Retinal pigment epithelial cell (primary cell): Measurements from ENCODE around the gene FLVCR1.
A peak's percentile ranks its signal among the peaks of the same experiment; 100 is the strongest.

ENCODE experiments used
- DNase-seq: peaks from one replicate; pipeline ENCODE4 v3.0.0-alpha.2; 2010; ENCODE audit warnings: low read depth
- H3K4me3 ChIP-seq: 2 replicates; pipeline ENCODE4 v1.5.1; 2011; ENCODE audit warnings: mild to moderate bottlenecking, low read length, control low read depth, moderate library complexity
- TF ChIP-seq, protein P1 (sequence below): conservative IDR thresholded peaks from 2 replicates; pipeline ENCODE4 v1.5.1; 2011; ENCODE audit warnings: low read depth, low read length, control low read depth, inconsistent platforms

FLVCR1 gene

GRCh38 chr1:212917134-212917485 lies 59.0 kb downstream of the FLVCR1 start:
- DNase-seq, result no peak
- H3K4me3 ChIP-seq, result no peak overlapping the region
- TF ChIP-seq, protein P1, sequence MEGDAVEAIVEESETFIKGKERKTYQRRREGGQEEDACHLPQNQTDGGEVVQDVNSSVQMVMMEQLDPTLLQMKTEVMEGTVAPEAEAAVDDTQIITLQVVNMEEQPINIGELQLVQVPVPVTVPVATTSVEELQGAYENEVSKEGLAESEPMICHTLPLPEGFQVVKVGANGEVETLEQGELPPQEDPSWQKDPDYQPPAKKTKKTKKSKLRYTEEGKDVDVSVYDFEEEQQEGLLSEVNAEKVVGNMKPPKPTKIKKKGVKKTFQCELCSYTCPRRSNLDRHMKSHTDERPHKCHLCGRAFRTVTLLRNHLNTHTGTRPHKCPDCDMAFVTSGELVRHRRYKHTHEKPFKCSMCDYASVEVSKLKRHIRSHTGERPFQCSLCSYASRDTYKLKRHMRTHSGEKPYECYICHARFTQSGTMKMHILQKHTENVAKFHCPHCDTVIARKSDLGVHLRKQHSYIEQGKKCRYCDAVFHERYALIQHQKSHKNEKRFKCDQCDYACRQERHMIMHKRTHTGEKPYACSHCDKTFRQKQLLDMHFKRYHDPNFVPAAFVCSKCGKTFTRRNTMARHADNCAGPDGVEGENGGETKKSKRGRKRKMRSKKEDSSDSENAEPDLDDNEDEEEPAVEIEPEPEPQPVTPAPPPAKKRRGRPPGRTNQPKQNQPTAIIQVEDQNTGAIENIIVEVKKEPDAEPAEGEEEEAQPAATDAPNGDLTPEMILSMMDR, result no peak

DNA sequence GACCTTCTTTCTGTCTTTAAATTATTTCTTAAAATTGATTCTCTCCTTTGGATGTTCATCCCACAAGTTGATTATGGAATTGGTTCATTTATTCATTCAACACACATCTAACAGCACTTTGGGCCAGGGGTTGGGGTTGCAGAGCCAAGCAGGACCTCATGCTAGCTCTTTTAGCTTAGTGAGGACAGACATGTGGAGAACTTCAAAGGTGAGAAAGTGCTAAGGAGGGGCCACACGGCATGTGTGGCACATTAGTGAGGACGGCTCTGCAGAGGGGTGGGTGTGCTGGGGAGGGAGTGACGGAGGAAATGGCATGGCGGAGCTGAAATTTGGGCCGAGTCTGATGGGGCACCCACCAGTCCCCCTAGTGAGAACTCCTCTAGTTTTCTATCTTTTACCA lies 59.8 kb downstream of the FLVCR1 start:
- TF ChIP-seq, protein P1, result no peak
- no peak overlapping the region for H3K4me3 ChIP-seq
- DNase-seq, result no peak

DNA sequence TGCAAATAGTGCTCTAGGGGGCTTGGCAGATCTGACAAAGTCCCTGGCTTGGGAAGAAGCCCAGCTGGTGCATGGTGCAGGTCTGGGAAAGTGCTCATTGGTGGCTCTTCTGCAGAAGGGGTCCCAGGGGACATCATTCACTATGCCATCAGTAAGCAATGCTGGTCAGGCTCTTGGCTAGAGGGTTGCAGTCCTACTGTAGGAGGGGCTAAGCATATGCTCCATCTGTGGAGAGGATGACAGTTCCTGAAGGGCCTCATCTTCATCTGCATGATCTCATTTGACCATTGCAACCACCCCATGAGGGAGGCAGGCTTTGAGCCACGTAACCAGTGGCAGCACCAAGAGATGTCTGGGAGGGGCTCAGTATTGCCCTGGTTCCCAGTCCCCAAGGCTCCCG lies 60.7 kb downstream of the FLVCR1 start:
- no peak overlapping the region for H3K4me3 ChIP-seq
- TF ChIP-seq, protein P1, result no peak
- no peak for DNase-seq

GRCh38 chr1:212920246-212920645 lies 62.2 kb downstream of the FLVCR1 start:
- H3K4me3 ChIP-seq, result no peak overlapping the region
- TF ChIP-seq, protein P1, result no peak
- DNase-seq, result no peak

DNA sequence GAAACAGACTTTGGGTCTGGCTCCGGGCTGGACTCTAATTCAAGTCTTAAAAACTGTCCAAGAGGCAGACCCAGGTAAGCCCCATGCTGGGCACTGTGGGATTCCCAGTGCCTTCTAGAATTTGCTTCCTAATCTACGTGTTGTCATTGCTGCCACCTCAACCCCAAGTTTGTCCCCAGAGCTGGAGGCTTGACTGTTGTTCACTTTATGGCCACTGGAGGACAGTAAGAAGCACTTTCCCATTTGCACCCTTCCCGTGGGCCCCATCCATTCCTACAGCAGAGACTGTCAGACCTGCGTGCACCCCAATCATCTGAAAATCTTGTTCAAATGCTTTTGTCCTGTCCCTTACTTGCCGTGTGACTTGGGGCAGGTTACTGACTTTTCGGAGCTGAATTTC lies 62.8 kb downstream of the FLVCR1 start:
- TF ChIP-seq, protein P1, result peak; percentile 47
- no peak for DNase-seq
- H3K4me3 ChIP-seq, result no peak overlapping the region

GRCh38 chr1:212922016-212922415 lies 63.9 kb downstream of the FLVCR1 start:
- DNase-seq, result no peak
- TF ChIP-seq, protein P1, result no peak
- no peak overlapping the region for H3K4me3 ChIP-seq

- H3K4me3 ChIP-seq, result no peak overlapping the region
- DNase-seq, result no peak
- TF ChIP-seq, protein P1, result no peak
Measured at GRCh38 chr1:212926372-212926771, 68.3 kb downstream of the FLVCR1 start.
